Kidney tubule cell (primary cell): ENCODE measurements around the gene HAUS8.

Experiments used
- DNase-seq: peaks from one replicate; pipeline ENCODE4 v3.0.0-alpha.2; 2018; ENCODE audit warnings: low spot score

HAUS8 gene

GRCh38 chr19:17075864-17076542 lies 751 bp upstream of the HAUS8 start:
- peak; percentile 26 for DNase-seq

GRCh38 chr19:17074634-17075034 lies 618 bp downstream of the HAUS8 start:
- DNase-seq: peak; percentile 8

GRCh38 chr19:17073869-17074633 lies 1.2 kb downstream of the HAUS8 start:
- no peak for DNase-seq

- DNase-seq: no peak
These were observed 4.3 kb downstream of the HAUS8 start for GRCh38 chr19:17070912-17071311.

- no peak for DNase-seq
These were observed 4.8 kb downstream of the HAUS8 start for GRCh38 chr19:17070421-17070820.

DNA sequence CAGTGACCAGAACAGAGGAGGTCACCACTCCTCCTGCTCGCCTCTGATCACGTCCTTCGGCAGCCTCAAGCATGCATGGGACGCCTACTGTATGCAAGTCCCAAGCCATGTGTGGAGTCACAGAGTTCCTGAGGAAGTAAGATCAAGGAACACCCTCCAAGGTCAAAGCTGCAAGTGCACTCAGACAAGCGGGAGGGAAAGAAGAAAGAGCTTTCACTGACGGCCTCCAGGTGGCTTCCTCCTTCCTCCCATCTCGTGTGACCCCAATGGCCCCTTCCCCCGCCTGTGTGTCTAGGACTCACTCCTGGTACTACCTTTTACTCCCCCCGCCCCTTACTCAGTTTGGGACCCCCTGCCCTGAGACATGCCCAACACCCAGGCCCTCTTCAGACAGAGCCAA lies 6.1 kb downstream of the HAUS8 start:
- DNase-seq: no peak

GRCh38 chr19:17063428-17063827 lies 11.8 kb downstream of the HAUS8 start:
- no peak for DNase-seq

GRCh38 chr19:17061691-17062090 lies 13.6 kb downstream of the HAUS8 start:
- DNase-seq: no peak

- DNase-seq: no peak
These were observed 14.0 kb downstream of the HAUS8 start for GRCh38 chr19:17061205-17061604.

GRCh38 chr19:17060802-17061201 lies 14.4 kb downstream of the HAUS8 start:
- no peak for DNase-seq

DNA sequence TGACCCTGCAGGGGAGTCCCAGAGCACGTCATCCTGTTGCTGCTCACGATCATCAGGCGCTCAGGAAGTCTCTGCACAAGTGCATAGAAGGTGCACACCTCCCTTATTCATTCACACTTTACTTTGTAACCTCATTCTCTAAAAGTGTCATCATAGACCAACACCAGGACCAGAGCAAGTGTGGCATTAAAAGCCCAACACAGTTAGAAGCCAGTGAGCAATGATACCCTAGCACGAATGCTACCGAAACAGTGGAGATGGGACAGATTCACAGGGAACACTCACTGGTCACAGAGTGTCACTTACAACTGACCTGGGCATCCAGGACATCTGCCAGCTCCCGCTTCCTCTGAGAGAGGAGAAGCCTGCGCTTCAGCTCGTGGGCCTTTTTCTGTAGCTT lies 17.0 kb downstream of the HAUS8 start:
- DNase-seq: peak; percentile 4

GRCh38 chr19:17055636-17056035 lies 19.6 kb downstream of the HAUS8 start:
- no peak for DNase-seq

GRCh38 chr19:17054746-17055145 lies 20.5 kb downstream of the HAUS8 start:
- DNase-seq: no peak

DNA sequence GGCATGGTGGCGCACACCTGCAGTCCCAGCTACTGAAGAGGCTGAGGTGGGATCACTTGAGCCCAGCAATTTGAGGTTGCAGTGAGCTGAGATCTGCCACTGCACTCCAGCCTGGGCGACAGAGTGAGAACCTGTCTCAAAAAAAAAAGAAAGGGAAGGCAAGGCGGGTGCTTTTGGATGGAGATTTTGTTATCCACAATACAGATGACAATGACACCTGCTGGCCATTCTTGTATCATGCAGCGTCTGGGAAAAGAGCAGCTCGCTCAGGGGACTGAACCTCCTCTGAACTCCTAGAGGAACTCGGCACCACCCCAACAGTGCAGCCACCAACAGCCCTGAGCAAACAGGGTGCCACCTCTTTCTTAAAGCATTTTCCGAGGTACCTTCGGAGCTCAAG lies 22.8 kb downstream of the HAUS8 start:
- peak; percentile 39 for DNase-seq

GRCh38 chr19:17049711-17050280 lies 25.5 kb downstream of the HAUS8 start:
- peak; percentile 20 for DNase-seq

DNA sequence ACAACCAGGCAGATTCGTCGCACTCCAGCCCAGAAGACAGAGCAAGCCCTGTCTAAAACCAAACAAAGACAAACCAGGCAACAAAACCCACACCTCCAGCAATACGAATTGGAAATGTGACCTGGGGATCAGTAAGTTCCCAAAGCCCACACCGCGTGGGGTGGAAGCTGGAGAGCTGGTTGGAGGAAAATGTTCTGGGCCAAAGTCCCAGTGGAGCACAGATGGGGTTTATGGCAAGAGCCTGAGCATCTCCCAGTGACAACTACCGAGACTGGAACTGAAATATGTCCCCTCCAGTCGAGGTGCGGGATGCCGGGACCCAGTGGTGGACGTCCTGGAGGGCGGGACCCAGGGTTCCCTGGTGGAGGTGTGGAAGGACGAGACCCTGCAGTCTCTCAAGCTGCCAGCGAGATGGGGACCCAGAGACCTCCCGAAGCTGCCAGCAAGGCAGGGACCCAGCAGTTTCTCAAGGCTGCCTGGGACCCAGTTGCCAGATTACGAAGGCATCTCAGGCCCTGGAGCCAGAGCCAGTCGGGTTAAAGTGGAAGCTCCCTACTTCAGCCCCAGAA lies 26.3 kb downstream of the HAUS8 start:
- DNase-seq: no peak

DNA sequence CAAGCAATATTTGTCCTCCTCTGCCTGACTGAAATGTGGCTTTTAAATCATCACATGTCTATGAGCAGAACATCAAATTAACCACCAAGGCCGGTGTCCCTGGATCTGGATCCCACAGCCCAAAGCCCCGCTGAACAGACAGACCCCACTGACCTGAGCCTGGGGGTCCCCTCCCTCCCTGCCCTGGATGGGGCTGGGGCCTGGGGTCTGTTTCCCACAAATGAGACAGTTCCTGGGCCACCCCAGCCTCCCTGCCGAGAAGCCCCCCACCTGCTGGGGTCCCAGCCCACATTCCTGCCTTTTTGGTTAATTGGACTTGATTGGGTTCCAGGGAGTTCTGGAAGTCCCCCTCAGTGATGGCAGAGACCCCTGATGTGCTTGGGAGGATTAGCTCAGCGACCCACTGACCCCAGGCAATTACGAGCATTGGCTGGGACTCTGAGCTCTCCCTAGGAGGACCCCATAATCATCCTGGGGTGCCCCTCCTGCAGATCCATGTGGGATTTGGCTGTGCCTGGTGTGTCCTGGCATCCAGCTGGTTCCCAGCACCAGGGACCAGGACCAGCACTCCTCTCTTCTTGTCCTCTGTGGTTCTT lies 29.2 kb downstream of the HAUS8 start:
- no peak for DNase-seq

DNA sequence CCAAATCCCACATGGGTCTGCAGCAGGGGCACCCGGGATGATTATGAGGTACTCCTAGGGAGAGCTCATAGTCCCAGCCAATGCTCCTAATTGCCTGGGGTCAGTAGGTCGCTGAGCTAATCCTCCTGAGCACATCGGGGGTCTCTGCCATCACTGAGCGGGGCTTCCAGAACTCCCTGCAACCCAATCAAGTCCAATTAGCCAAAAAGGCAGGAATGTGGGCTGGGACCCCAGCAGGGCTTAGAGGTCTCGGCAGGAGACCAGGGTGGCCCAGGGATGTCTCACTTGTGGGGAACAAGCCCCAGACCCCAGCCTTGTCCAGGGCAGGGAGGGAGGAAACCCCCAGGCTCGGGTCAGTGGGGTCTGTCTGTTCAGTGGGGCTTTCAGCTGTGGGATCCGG lies 31.5 kb downstream of the HAUS8 start:
- no peak for DNase-seq

DNA sequence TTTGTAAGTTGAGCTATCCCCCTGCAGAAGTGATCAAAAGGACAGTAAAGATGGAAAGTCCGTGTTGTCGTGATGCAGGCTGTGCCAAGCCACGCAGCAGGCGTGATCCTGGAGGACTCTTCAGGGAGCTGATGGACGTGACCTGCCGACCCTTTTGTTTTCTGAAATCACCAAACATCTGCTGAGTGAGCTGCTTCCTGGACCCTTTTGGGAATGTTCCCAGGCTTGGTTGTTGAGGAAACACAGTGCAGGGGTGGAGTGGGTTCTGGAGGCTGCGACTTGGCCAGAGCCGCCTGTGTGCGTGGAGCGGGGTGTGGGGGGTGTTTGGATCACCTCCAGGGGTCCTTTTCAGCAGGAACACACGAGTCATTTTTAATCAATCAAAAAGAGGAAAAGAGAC lies 33.3 kb downstream of the HAUS8 start:
- no peak for DNase-seq

DNA sequence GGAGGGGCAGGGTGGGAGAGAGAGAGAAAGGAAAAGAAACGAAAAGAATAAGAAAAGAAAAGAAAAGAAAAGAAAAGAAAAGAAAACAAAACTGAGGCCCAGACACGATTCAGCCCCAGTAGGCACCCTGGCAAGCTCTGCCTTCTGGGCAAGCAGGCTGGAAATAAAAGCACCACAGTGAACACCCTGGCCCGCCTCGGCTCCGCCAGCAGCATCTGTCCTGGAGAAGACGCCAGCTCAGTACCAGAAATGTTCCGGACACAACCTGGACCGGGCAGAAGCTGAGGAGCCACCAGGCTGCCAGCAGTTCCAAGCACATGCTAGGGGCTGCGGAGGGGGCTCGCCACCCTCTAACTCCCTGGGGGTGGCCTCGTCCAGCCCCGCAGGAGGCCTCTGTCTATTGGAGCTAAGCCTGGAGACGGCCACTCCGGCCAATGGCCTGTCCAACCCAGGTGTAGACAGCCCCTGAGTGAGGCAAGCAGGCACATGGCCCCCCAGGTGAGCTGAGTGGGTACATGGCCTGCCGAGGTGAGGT lies 37.2 kb downstream of the HAUS8 start:
- no peak for DNase-seq

- no peak for DNase-seq
These were observed 38.1 kb downstream of the HAUS8 start for GRCh38 chr19:17037184-17037583.

GRCh38 chr19:17036640-17037039 lies 38.6 kb downstream of the HAUS8 start:
- DNase-seq: no peak
